GM12878 (cell line): Measurements from ENCODE around the gene DCC.

Source experiments
- EGR1 ChIP-seq, 2 experiments: IDR thresholded peaks; 1 replicate in 1 of 2; 2 replicates in 1 of 2; pipeline ENCODE4 v1.6.1; 2011 to 2012; ENCODE audit warnings: low read depth in 2 of 2, low read length in 2 of 2, borderline replicate concordance in 1 of 2, mild to moderate bottlenecking in 1 of 2, moderate library complexity in 1 of 2
- MYC ChIP-seq: IDR thresholded peaks from 2 replicates; pipeline ENCODE4 v1.6.1; 2011; ENCODE audit warnings: mild to moderate bottlenecking, low read length, moderate library complexity, inconsistent platforms; ENCODE audit not compliant: insufficient read depth, insufficient replicate concordance, insufficient read length, severe bottlenecking
- NR2C1 ChIP-seq: fragments of 450-650 bp; IDR thresholded peaks from 2 replicates; pipeline ENCODE4 v1.6.1; 2017; ENCODE audit warnings: antibody characterized with exemption, mild to moderate bottlenecking, moderate library complexity
- POLR2A ChIP-seq: IDR thresholded peaks from 2 replicates; pipeline ENCODE4 v1.6.1; 2011; ENCODE audit warnings: low read depth, mild to moderate bottlenecking, low read length
- POLR2AphosphoS5 ChIP-seq: IDR thresholded peaks from 2 replicates; pipeline ENCODE4 v1.6.1; 2011; ENCODE audit warnings: mild to moderate bottlenecking, low read length, inconsistent platforms
- REST ChIP-seq: IDR thresholded peaks from 2 replicates; pipeline ENCODE4 v1.6.1; 2012; ENCODE audit warnings: mild to moderate bottlenecking, low read depth, low read length
- ZNF274 ChIP-seq: IDR thresholded peaks from one replicate; pipeline ENCODE4 v1.8.0; 2011; ENCODE audit not compliant: insufficient read length, insufficient read depth
- TF ChIP-seq, protein P1 (sequence below): fragments of 450-650 bp; IDR thresholded peaks from 2 replicates; pipeline ENCODE4 v1.6.1; 2017; ENCODE audit warnings: mild to moderate bottlenecking, moderate library complexity
- TF ChIP-seq, protein P2 (sequence below), 3 experiments: IDR thresholded peaks in 2 of 3; conservative IDR thresholded peaks in 1 of 3; 2 replicates each; pipeline ENCODE4 v1.5.1; 2011; ENCODE audit warnings: low read depth in 3 of 3, low read length in 3 of 3, mild to moderate bottlenecking in 3 of 3, control low read depth in 2 of 3, moderate library complexity in 2 of 3, inconsistent platforms in 1 of 3, mixed read lengths in 1 of 3; ENCODE audit not compliant: control insufficient read depth in 2 of 3, insufficient read depth in 1 of 3; ENCODE audit errors: extremely low read depth in 1 of 3
- TF ChIP-seq, protein P3 (sequence below): IDR thresholded peaks from 2 replicates; pipeline ENCODE4 v1.6.1; 2011; ENCODE audit warnings: low read depth, low read length, improper control_type of control experiment, borderline replicate concordance

- TF ChIP-seq EGR1 (IDR thresholded peaks at IDR 0.05; ENCODE audit: borderline replicate concordance in 1 of 2, low read depth in 2 of 2, low read length in 2 of 2) (no peak), REST (no peak), NR2C1 (no peak), ZNF274 (no peak), MYC (no peak), POLR2AphosphoS5 (no peak), POLR2A (no peak)
- TF ChIP-seq, protein P1, sequence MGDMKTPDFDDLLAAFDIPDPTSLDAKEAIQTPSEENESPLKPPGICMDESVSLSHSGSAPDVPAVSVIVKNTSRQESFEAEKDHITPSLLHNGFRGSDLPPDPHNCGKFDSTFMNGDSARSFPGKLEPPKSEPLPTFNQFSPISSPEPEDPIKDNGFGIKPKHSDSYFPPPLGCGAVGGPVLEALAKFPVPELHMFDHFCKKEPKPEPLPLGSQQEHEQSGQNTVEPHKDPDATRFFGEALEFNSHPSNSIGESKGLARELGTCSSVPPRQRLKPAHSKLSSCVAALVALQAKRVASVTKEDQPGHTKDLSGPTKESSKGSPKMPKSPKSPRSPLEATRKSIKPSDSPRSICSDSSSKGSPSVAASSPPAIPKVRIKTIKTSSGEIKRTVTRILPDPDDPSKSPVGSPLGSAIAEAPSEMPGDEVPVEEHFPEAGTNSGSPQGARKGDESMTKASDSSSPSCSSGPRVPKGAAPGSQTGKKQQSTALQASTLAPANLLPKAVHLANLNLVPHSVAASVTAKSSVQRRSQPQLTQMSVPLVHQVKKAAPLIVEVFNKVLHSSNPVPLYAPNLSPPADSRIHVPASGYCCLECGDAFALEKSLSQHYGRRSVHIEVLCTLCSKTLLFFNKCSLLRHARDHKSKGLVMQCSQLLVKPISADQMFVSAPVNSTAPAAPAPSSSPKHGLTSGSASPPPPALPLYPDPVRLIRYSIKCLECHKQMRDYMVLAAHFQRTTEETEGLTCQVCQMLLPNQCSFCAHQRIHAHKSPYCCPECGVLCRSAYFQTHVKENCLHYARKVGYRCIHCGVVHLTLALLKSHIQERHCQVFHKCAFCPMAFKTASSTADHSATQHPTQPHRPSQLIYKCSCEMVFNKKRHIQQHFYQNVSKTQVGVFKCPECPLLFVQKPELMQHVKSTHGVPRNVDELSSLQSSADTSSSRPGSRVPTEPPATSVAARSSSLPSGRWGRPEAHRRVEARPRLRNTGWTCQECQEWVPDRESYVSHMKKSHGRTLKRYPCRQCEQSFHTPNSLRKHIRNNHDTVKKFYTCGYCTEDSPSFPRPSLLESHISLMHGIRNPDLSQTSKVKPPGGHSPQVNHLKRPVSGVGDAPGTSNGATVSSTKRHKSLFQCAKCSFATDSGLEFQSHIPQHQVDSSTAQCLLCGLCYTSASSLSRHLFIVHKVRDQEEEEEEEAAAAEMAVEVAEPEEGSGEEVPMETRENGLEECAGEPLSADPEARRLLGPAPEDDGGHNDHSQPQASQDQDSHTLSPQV, result no peak
- TF ChIP-seq, protein P2, sequence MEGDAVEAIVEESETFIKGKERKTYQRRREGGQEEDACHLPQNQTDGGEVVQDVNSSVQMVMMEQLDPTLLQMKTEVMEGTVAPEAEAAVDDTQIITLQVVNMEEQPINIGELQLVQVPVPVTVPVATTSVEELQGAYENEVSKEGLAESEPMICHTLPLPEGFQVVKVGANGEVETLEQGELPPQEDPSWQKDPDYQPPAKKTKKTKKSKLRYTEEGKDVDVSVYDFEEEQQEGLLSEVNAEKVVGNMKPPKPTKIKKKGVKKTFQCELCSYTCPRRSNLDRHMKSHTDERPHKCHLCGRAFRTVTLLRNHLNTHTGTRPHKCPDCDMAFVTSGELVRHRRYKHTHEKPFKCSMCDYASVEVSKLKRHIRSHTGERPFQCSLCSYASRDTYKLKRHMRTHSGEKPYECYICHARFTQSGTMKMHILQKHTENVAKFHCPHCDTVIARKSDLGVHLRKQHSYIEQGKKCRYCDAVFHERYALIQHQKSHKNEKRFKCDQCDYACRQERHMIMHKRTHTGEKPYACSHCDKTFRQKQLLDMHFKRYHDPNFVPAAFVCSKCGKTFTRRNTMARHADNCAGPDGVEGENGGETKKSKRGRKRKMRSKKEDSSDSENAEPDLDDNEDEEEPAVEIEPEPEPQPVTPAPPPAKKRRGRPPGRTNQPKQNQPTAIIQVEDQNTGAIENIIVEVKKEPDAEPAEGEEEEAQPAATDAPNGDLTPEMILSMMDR (IDR thresholded peaks at IDR 0.05 in 2 of 3, conservative IDR thresholded peaks at IDR 0.05 in 1 of 3; ENCODE audit: control insufficient read depth in 2 of 3, extremely low read depth in 1 of 3, insufficient read depth in 1 of 3, low read depth in 3 of 3, low read length in 3 of 3), result no peak
- TF ChIP-seq, protein P3, sequence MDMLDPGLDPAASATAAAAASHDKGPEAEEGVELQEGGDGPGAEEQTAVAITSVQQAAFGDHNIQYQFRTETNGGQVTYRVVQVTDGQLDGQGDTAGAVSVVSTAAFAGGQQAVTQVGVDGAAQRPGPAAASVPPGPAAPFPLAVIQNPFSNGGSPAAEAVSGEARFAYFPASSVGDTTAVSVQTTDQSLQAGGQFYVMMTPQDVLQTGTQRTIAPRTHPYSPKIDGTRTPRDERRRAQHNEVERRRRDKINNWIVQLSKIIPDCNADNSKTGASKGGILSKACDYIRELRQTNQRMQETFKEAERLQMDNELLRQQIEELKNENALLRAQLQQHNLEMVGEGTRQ, result no peak
Measured at GRCh38 chr18:53261241-53261640, 921.2 kb downstream of the DCC start.
